ENCODE results near the gene CASKIN1. TPM values are rescaled to one million over a fixed set of nuclear protein-coding genes. Genes with fewer than 3 reads are reported as not detected.
"Not testable (repeated sequence)": the region's sequence is repeated elsewhere in the genome, so short reads cannot be mapped to it uniquely, and the experiment has no call there.

CASKIN1 gene, protein sequence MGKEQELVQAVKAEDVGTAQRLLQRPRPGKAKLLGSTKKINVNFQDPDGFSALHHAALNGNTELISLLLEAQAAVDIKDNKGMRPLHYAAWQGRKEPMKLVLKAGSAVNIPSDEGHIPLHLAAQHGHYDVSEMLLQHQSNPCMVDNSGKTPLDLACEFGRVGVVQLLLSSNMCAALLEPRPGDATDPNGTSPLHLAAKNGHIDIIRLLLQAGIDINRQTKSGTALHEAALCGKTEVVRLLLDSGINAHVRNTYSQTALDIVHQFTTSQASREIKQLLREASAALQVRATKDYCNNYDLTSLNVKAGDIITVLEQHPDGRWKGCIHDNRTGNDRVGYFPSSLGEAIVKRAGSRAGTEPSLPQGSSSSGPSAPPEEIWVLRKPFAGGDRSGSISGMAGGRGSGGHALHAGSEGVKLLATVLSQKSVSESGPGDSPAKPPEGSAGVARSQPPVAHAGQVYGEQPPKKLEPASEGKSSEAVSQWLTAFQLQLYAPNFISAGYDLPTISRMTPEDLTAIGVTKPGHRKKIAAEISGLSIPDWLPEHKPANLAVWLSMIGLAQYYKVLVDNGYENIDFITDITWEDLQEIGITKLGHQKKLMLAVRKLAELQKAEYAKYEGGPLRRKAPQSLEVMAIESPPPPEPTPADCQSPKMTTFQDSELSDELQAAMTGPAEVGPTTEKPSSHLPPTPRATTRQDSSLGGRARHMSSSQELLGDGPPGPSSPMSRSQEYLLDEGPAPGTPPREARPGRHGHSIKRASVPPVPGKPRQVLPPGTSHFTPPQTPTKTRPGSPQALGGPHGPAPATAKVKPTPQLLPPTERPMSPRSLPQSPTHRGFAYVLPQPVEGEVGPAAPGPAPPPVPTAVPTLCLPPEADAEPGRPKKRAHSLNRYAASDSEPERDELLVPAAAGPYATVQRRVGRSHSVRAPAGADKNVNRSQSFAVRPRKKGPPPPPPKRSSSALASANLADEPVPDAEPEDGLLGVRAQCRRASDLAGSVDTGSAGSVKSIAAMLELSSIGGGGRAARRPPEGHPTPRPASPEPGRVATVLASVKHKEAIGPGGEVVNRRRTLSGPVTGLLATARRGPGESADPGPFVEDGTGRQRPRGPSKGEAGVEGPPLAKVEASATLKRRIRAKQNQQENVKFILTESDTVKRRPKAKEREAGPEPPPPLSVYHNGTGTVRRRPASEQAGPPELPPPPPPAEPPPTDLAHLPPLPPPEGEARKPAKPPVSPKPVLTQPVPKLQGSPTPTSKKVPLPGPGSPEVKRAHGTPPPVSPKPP (N-terminal part only)
- 0.69 TPM for total RNA-seq
- 0.48 TPM for polyA plus RNA-seq

- under 1% methylated on average over 114 of the region's 129 CpGs for WGBS
- no peaks in the 10 kb centered on the region for H3K36me3 ChIP-seq (ENCODE audit: insufficient read depth)
- no peaks in the 10 kb centered on the region for H3K4me1 ChIP-seq (ENCODE audit: insufficient read depth)
- H3K4me3 ChIP-seq (ENCODE audit: low read depth, low read length): peak within 1 kb of the TSS; percentile 54
- no peak for DNase-seq (ENCODE audit: extremely low spot score)
- no peak within 1 kb of the TSS for H3K27ac ChIP-seq (ENCODE audit: low read depth)
Observed at GRCh38 chr16:2196162-2196980, at the start of gene CASKIN1. Gene CASKIN1 (minus strand): TSS chr16:2196605. CDS start chr16:2196432, 173 bp downstream.

DNA sequence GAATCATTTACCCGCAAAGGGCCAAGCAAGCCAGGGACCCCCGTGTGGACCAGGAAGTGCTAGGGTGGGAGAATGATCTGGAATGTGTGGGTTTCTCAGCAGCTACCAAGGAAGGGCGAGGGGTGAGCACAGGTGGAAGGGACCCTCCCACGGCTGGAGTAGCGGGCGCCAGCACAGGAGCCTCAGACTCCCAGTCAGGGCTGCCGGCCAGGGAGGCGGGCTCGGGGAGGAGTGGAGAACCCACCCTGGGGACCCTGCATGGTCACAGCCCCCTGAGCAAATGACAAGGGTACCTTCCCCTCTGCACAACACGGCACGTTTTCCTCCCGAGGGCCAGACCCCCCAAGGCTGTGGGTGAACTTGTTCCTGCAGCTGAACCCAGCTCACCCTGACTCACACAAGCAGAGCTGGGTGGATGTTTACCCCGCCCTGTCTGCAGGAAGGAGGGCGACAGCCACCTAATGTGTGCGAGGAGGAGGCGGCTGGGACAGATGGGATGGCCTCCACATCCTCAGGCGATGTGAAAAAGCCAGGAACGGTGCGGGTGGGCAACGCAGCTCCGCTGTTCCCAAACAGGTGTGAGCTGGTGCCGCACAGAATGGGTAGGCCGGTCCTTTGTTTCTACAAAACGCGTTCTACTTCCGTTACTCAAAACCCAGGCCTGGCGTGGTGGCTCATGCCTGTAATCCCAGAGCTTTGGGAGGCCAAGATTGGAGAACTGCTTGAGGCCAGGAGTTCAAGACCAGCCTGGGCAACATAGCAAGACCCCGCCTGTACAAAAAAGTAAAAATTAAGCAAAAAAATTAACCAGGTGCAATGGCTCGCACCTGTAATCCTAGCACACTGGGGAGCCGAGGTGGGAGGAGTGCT, 48.8 kb upstream of the CASKIN1 start:
- Histone ChIP-seq H3K36me3 (ENCODE audit: insufficient read depth) (no peaks in the 10 kb centered on the region), H3K4me1 (ENCODE audit: insufficient read depth) (no peaks in the 10 kb centered on the region), H3K4me3 (ENCODE audit: low read depth, low read length) (no peak overlapping the region), H3K27ac (ENCODE audit: low read depth) (no peak overlapping the region)
- 95% methylated on average over 30 of the region's 30 CpGs for WGBS
- DNase-seq (ENCODE audit: extremely low spot score): no peak

GRCh38 chr16:2244301-2244700, 47.9 kb upstream of the CASKIN1 start:
- Histone ChIP-seq H3K27ac (ENCODE audit: low read depth) (no peak overlapping the region), H3K36me3 (ENCODE audit: insufficient read depth) (no peaks in the 10 kb centered on the region), H3K4me1 (ENCODE audit: insufficient read depth) (no peaks in the 10 kb centered on the region), H3K4me3 (ENCODE audit: low read depth, low read length) (no peak overlapping the region)
- no peak for DNase-seq (ENCODE audit: extremely low spot score)
- 77% methylated on average over 17 of the region's 17 CpGs for WGBS

GRCh38 chr16:2243781-2244180, 47.4 kb upstream of the CASKIN1 start:
- H3K4me3 ChIP-seq (ENCODE audit: low read depth, low read length): no peak overlapping the region
- no peak for DNase-seq (ENCODE audit: extremely low spot score)
- no peak overlapping the region for H3K27ac ChIP-seq (ENCODE audit: low read depth)
- H3K36me3 ChIP-seq (ENCODE audit: insufficient read depth): no peaks in the 10 kb centered on the region
- WGBS: 96% methylated on average over 11 of the region's 11 CpGs
- H3K4me1 ChIP-seq (ENCODE audit: insufficient read depth): no peaks in the 10 kb centered on the region

DNA sequence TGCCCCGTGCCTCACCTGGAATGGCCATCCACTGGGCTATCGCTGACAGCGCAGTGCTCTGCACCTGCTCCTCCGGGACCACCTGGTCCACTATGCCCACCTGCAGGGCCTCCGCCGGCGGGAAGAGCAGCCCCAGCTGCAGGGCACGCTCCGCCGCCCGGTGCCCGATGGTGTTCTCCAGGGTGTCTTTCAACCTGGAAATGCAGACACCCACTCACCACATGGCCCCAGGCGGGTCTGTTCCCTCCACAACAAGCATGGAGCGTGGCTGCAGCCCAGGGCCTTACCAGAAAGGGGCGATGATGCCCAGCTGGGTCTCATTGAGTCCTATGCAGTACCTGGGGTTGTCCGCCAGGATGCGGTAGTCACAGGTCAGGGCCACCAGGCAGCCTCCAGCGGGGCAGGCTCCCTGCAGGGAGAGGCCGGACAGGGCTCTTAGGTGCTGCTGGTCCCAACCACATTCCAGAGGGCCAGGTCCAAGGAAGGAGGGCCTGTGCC, 46.7 kb upstream of the CASKIN1 start:
- no peak overlapping the region for H3K27ac ChIP-seq (ENCODE audit: low read depth)
- no peak overlapping the region for H3K4me3 ChIP-seq (ENCODE audit: low read depth, low read length)
- H3K36me3 ChIP-seq (ENCODE audit: insufficient read depth): no peaks in the 10 kb centered on the region
- DNase-seq (ENCODE audit: extremely low spot score): no peak
- 97% methylated on average over 19 of the region's 19 CpGs for WGBS
- no peaks in the 10 kb centered on the region for H3K4me1 ChIP-seq (ENCODE audit: insufficient read depth)

DNA sequence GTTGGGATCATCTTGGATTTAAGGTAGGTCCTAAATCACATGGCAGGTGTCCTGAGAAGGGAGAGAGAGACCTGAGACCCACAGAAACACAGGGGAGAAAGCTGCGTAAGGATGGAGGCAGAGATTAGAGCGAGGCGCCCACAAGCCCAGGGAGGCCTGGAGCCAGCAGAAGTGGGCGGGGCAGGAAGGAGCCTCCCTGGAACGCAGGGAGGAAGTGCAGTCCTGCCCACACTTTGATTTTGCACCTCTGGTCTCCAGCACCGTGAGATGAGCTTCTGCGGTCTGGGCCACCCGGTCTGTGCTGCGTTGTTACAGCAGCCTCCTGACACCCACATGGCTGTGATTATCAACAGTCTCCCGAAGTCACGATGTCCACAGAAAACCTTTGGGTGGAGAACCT, 46.2 kb upstream of the CASKIN1 start:
- 84% methylated on average over 11 of the region's 11 CpGs for whole genome bisulfite sequencing
- Histone ChIP-seq H3K4me3 (ENCODE audit: low read depth, low read length) (no peak overlapping the region), H3K27ac (ENCODE audit: low read depth) (no peak overlapping the region), H3K4me1 (ENCODE audit: insufficient read depth) (no peaks in the 10 kb centered on the region), H3K36me3 (ENCODE audit: insufficient read depth) (no peaks in the 10 kb centered on the region)
- DNase-seq (ENCODE audit: extremely low spot score): no peak

- not testable (repeated sequence) for H3K27ac ChIP-seq (ENCODE audit: low read depth); H3K36me3 ChIP-seq (ENCODE audit: insufficient read depth); H3K4me3 ChIP-seq (ENCODE audit: low read depth, low read length); H3K4me1 ChIP-seq (ENCODE audit: insufficient read depth); DNase-seq (ENCODE audit: extremely low spot score)
- 80% methylated on average over 9 of the region's 9 CpGs for WGBS
Observed at GRCh38 chr16:2240331-2240730, 43.9 kb upstream of the CASKIN1 start.

- H3K36me3 ChIP-seq (ENCODE audit: insufficient read depth): peaks cover 4% of the 10 kb centered on the region
- H3K4me3 ChIP-seq (ENCODE audit: low read depth, low read length): no peak overlapping the region
- H3K4me1 ChIP-seq (ENCODE audit: insufficient read depth): peaks cover 1% of the 10 kb centered on the region
- H3K27ac ChIP-seq (ENCODE audit: low read depth): no peak overlapping the region
- 76% methylated on average over 15 of the region's 15 CpGs for WGBS
- no peak for DNase-seq (ENCODE audit: extremely low spot score)
Observed at GRCh38 chr16:2238838-2239675, 42.7 kb upstream of the CASKIN1 start.

DNA sequence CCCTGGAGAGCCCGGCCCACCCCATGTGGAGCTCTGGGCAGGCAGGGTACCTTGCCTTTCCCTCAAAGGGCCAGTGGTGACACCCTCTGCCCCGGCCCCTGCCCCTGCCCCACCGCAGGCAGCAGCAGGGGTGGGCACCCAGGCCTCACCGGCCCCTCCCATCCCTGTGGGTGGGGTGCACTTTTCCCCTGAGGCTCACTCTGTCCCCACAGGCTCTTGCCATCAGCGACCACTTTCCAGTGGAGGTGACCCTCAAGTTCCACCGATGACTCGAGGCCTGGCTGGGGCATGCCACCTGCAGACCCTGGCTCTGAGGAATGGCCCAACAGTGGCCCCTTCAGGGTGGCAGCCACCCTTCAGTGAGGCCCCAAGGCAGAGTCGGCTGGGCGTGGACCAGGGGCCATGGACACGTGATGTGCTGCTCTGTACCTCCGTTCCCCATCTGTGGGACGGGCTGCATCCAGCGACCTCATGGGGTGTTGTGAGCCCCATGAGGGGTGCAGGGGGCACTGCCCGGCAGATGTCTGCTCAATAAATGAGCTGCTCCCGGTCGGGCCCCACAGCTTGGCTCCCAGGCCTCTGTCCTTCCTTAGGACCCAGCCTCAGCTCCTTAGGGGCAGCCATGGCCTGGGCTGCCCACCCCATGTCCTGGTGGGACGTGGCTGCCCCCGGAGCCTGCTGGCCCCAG, 41.9 kb upstream of the CASKIN1 start:
- Histone ChIP-seq H3K36me3 (ENCODE audit: insufficient read depth) (peaks cover 6% of the 10 kb centered on the region), H3K4me1 (ENCODE audit: insufficient read depth) (peaks cover 1% of the 10 kb centered on the region), H3K27ac (ENCODE audit: low read depth) (no peak overlapping the region), H3K4me3 (ENCODE audit: low read depth, low read length) (no peak overlapping the region)
- 51% methylated on average over 18 of the region's 18 CpGs for WGBS
- no peak for DNase-seq (ENCODE audit: extremely low spot score)

DNA sequence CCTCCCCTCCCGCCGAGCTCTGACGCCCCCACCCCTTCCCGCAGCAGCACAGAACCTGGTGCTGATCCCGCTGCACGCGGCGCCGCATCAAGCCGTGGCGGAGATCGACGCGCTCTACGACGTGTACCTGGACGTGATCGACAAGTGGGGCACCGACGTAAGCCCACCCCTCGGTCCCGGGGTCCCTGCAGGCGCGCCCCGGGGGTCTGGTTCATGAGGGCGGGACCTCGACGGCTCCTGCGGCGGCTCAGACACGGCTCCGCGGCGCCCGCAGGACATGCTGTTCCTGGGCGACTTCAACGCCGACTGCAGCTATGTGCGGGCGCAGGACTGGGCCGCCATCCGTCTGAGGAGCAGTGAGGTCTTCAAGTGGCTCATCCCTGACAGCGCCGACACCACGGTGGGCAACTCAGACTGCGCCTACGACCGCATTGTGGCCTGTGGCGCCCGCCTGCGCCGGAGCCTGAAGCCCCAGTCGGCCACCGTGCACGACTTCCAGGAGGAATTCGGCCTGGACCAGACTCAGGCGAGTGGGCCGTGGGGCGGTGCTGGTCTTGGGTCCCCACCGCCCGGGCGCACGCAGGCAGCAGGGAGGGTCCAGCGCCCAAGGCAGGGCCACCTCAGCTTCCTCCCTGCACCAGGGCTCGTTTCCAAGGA, 41.2 kb upstream of the CASKIN1 start:
- peaks cover 1% of the 10 kb centered on the region for H3K4me1 ChIP-seq (ENCODE audit: insufficient read depth)
- DNase-seq (ENCODE audit: extremely low spot score): no peak
- peaks cover 13% of the 10 kb centered on the region for H3K36me3 ChIP-seq (ENCODE audit: insufficient read depth)
- H3K4me3 ChIP-seq (ENCODE audit: low read depth, low read length): no peak overlapping the region
- WGBS: 12% methylated on average over 65 of the region's 65 CpGs
- no peak overlapping the region for H3K27ac ChIP-seq (ENCODE audit: low read depth)
